ENCODE results near the gene FAM114A2.
"Not testable (repeated sequence)": the region's sequence is repeated elsewhere in the genome, so short reads cannot be mapped to it uniquely, and the experiment has no call there.

- not testable (repeated sequence) for TF ChIP-seq CTCF (IDR thresholded peaks at IDR 0.05); POLR2A (IDR thresholded peaks at IDR 0.05; ENCODE audit: low read depth); POLR2AphosphoS5 (IDR thresholded peaks at IDR 0.05)
These were observed 31.1 kb upstream of the FAM114A2 start for GRCh38 chr5:154069854-154070253.

Measured in esophagus muscularis mucosa (tissue), 3 donors.